Loucy (cell line): ENCODE data around the gene CELA2B.

Experiments used
- CTCF ChIP-seq: fragments of 200-600 bp; sonication (generic); conservative IDR thresholded peaks from 2 replicates; pipeline ENCODE4 v1.5.1; 2014; ENCODE audit warnings: mild to moderate bottlenecking, antibody characterized with exemption, low read length
- EZH2phosphoT487 ChIP-seq: fragments of 200-600 bp; IDR thresholded peaks from 2 replicates; pipeline ENCODE4 v1.6.1; 2018; ENCODE audit warnings: antibody characterized with exemption, mild to moderate bottlenecking, moderate library complexity, borderline replicate concordance

- TF ChIP-seq CTCF = no peak
- no peak for TF ChIP-seq EZH2phosphoT487
Measured at GRCh38 chr1:15433471-15433870, 42.4 kb upstream of the CELA2B start.
